HepG2 (cell line): ENCODE measurements around the gene PHF2.

ENCODE experiments used
- EHMT2 ChIP-seq: fragments of 200-600 bp; sonication (generic); IDR thresholded peaks from 2 replicates; pipeline ENCODE4 v1.7.0; 2017; ENCODE audit warnings: antibody characterized with exemption, low read depth, low read length, borderline replicate concordance
- EP300 ChIP-seq, 3 experiments: sonication (generic) in 1 of 3; formaldehyde crosslinking in 1 of 3; IDR thresholded peaks; 2 replicates each; pipeline versions ENCODE4 v1.5.1 to v1.6.1; 2011 to 2020; ENCODE audit warnings: low read depth in 2 of 3, low read length in 2 of 3, borderline replicate concordance in 1 of 3, improper control_type of control experiment in 1 of 3, mild to moderate bottlenecking in 1 of 3, missing genetic modification reagents in 1 of 3, moderate library complexity in 1 of 3
- MAFK ChIP-seq, 2 experiments: IDR thresholded peaks in 1 of 2; conservative IDR thresholded peaks in 1 of 2; 2 replicates each; pipeline ENCODE4 v1.6.1; 2011; ENCODE audit warnings: improper control_type of control experiment in 2 of 2, low read length in 2 of 2
- REPIN1 ChIP-seq: sonication (generic); formaldehyde crosslinking; IDR thresholded peaks from 2 replicates; pipeline ENCODE4 v1.8.0; 2022; ENCODE audit warnings: missing genetic modification reagents, low read depth, mild to moderate bottlenecking, borderline replicate concordance
- SIN3A ChIP-seq: IDR thresholded peaks from 2 replicates; pipeline ENCODE4 v1.6.1; 2011; ENCODE audit warnings: low read depth, mild to moderate bottlenecking, control low read depth, low read length, borderline replicate concordance
- ZNF260 ChIP-seq: sonication (generic); formaldehyde crosslinking; IDR thresholded peaks from 2 replicates; pipeline ENCODE4 v1.4.0; 2020; ENCODE audit warnings: missing genetic modification reagents, low read depth, mild to moderate bottlenecking, borderline replicate concordance

DNA sequence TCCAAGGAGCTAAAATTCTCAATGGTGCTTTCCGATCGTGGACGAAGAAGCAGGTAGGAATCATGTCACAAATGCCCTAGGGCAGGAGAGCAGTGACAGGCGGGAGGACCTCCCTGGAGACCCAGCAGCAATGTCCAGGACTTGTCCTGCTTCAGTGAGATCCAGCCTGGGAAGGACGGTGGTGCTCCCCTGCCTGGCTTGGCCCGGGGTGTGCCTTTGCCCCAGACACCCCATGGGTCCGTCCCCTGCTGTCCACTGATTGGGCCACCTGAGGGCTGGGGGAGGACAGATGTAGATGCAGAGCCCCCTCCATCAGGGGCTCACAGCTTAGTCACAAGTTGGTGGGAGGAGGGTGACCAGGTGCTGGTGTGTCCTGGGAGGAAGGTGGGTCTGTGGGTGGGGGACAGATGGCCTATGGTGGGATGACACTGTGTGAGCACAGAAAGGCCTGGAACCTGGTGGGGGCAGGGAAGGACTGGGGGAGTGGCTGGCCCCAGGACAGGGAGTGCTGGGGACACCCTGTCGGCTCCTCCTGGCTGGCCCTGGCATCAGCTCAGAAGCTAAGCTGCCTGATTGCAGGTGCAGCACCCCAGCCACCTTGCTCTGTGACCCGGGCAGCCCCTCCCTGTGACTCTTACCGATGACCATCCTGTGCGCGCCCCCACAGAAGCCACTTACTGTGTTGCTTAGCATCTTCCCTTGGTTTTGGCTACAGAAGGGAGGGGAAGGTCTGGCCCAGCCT lies 82.0 kb downstream of the PHF2 start:
- TF ChIP-seq EP300 (IDR thresholded peaks at IDR 0.05; ENCODE audit: low read depth in 2 of 2, low read length in 2 of 2) = no peak
- TF ChIP-seq EP300 (CRISPR knock-in tag; IDR thresholded peaks at IDR 0.05; ENCODE audit: borderline replicate concordance) = no peak
- TF ChIP-seq MAFK (conservative IDR thresholded peaks at IDR 0.05 in 1 of 2, IDR thresholded peaks at IDR 0.05 in 1 of 2; ENCODE audit: low read length in 2 of 2) = no peak
- no peak for TF ChIP-seq SIN3A
- TF ChIP-seq EHMT2 = no peak
- TF ChIP-seq REPIN1 (CRISPR knock-in tag) = no peak
- no peak for TF ChIP-seq ZNF260
